GM18526 (cell line): ENCODE measurements around the gene NAT8L.

Experiments used
- POLR2A ChIP-seq: IDR thresholded peaks from 3 replicates; pipeline ENCODE4 v1.6.1; 2011; ENCODE audit not compliant: insufficient read length; ENCODE audit errors: extremely low read depth

NAT8L gene

GRCh38 chr4:2077537-2078460 lies 18.7 kb downstream of the NAT8L start:
- TF ChIP-seq POLR2A: no peak

GRCh38 chr4:2078584-2078983 lies 19.5 kb downstream of the NAT8L start:
- TF ChIP-seq POLR2A: no peak

GRCh38 chr4:2079006-2079405 lies 19.9 kb downstream of the NAT8L start:
- no peak for TF ChIP-seq POLR2A

- no peak for TF ChIP-seq POLR2A
These were observed 20.8 kb downstream of the NAT8L start for GRCh38 chr4:2079926-2080325.

GRCh38 chr4:2080429-2081300 lies 21.5 kb downstream of the NAT8L start:
- TF ChIP-seq POLR2A: no peak

- TF ChIP-seq POLR2A: no peak
These were observed 22.4 kb downstream of the NAT8L start for GRCh38 chr4:2081540-2081939.

GRCh38 chr4:2082118-2082517 lies 23.0 kb downstream of the NAT8L start:
- TF ChIP-seq POLR2A: no peak

- no peak for TF ChIP-seq POLR2A
These were observed 23.5 kb downstream of the NAT8L start for GRCh38 chr4:2082627-2083026.

GRCh38 chr4:2083116-2083825 lies 24.1 kb downstream of the NAT8L start:
- no peak for TF ChIP-seq POLR2A

- TF ChIP-seq POLR2A: no peak
These were observed 24.7 kb downstream of the NAT8L start for GRCh38 chr4:2083826-2084160.

GRCh38 chr4:2084316-2084715 lies 25.2 kb downstream of the NAT8L start:
- no peak for TF ChIP-seq POLR2A

GRCh38 chr4:2085496-2085901 lies 26.4 kb downstream of the NAT8L start:
- TF ChIP-seq POLR2A: no peak

GRCh38 chr4:2087170-2087569 lies 28.0 kb downstream of the NAT8L start:
- no peak for TF ChIP-seq POLR2A

- TF ChIP-seq POLR2A: no peak
These were observed 30.1 kb downstream of the NAT8L start for GRCh38 chr4:2089222-2089621.

- TF ChIP-seq POLR2A: no peak
These were observed 31.5 kb downstream of the NAT8L start for GRCh38 chr4:2090642-2091041.
